Peyer's patch (tissue), 4 donors: Measurements from ENCODE around the gene FLT1.

Source experiments
- POLR2A ChIP-seq, 2 donors: fragments of 450-650 bp; IDR thresholded peaks; one replicate each; pipeline ENCODE4 v1.5.1; 2017; ENCODE audit warnings: antibody characterized with exemption in 2 of 2, mild to moderate bottlenecking in 2 of 2, moderate library complexity in 2 of 2
- TF ChIP-seq, protein P1 (sequence below), 6 experiments: fragments of 450-650 bp in 4 of 6; fragments of 200-600 bp in 2 of 6; sonication (generic) in 1 of 6; IDR thresholded peaks; one replicate each; pipeline ENCODE4 v1.5.1; 2017 to 2019; ENCODE audit warnings: antibody characterized with exemption in 6 of 6, mild to moderate bottlenecking in 3 of 6, moderate library complexity in 1 of 6

DNA sequence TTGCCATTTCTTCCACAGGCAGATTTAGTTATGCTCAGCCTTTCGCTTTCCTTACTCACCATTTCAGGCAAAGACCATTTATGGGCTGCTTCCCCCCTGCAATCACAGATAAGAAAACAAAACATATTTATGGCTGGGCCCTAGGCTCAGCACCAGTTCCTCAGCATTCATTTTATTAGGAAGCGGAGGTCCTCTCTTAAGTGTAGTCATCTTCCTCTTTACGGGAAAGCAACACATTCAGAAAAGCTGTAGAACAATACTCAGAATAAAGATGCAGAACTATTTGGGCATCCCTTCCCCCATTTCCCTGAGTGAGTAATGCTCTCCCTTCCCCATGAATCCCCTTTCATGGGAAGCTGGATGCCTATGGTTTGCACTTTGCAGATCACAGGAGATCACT is 27.9 kb downstream of the FLT1 start:
- TF ChIP-seq, protein P1, sequence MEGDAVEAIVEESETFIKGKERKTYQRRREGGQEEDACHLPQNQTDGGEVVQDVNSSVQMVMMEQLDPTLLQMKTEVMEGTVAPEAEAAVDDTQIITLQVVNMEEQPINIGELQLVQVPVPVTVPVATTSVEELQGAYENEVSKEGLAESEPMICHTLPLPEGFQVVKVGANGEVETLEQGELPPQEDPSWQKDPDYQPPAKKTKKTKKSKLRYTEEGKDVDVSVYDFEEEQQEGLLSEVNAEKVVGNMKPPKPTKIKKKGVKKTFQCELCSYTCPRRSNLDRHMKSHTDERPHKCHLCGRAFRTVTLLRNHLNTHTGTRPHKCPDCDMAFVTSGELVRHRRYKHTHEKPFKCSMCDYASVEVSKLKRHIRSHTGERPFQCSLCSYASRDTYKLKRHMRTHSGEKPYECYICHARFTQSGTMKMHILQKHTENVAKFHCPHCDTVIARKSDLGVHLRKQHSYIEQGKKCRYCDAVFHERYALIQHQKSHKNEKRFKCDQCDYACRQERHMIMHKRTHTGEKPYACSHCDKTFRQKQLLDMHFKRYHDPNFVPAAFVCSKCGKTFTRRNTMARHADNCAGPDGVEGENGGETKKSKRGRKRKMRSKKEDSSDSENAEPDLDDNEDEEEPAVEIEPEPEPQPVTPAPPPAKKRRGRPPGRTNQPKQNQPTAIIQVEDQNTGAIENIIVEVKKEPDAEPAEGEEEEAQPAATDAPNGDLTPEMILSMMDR (IDR thresholded peaks at IDR 0.05): no peak
- TF ChIP-seq POLR2A (IDR thresholded peaks at IDR 0.05): no peak
